ENCODE data around the gene APOD.

The APOD gene

GRCh38 chr3:195551381-195551978 lies 32.3 kb downstream of the APOD start:
- DNase-seq = no peak

- no peak for DNase-seq
Measured at GRCh38 chr3:195550723-195551122, 33.0 kb downstream of the APOD start.

DNA sequence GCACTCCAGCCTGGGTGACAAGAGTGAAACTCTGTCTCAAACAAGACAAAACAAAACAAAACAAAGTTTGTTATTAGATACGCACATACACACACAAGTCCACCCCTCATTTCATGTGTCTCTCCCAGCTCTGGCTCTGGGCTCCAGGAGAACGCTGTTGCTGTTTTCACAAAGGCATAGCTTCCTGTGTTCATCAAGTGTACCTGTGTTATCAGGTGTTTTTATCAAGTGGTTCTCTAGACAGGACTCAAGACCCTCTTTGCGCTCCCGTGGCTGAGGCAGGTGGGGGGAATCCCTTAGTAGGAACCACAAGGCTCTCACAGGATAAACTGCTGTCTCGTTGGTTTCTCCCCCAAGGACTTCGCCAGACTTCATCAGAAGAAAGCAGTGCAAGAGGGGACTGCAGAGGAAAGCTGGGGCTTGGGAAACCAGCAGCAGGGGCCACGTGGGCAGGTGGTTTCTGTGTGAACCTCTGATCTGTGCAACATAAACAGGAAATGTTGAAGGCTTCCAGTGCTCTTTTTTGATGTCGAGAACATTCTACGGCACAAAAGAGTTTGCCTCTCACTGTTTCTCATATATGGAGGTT lies 33.7 kb downstream of the APOD start:
- DNase-seq = no peak

- DNase-seq = no peak
Measured at GRCh38 chr3:195548987-195549386, 34.8 kb downstream of the APOD start.

- DNase-seq = no peak
Measured at GRCh38 chr3:195548501-195548900, 35.2 kb downstream of the APOD start.

DNA sequence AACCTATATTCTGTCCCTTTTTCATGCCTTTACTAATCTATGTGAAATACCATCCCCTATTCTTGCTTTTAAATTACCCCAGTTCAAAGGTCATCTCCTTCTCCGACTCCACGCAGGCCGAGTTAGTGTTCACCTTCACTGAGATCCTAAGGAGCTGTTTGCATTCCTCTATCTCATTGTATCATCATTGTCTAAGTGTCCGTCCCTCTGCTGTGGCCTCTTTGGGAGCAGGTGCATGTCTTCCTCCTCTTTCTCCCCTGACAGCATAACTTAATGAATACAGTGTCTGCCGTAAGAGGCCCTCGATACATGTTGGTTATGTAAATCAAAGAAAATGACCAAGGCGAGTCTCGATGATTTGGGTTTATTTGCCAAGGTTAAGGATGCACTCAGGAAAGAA lies 35.7 kb downstream of the APOD start:
- no peak for DNase-seq

DNA sequence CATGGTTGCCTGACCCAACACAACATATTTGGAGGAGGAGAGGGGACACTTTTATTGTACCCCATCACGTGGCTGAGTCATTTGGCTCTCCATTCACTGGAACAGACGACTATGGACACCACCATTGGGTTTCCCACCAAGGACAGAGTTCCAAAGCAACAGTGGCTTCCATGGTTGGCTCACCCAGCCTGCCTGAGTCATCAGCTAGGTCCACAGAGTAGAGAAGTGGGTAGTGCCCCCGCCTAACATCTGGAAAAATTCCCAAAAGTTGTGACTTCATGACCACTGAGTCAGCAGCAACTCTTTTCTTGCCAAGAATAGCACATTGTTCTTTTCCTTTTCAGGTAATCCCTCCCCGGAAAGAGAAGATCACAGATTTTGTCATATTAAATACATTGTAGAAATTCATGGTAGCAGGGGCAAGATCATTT lies 37.6 kb downstream of the APOD start:
- no peak for DNase-seq

DNA sequence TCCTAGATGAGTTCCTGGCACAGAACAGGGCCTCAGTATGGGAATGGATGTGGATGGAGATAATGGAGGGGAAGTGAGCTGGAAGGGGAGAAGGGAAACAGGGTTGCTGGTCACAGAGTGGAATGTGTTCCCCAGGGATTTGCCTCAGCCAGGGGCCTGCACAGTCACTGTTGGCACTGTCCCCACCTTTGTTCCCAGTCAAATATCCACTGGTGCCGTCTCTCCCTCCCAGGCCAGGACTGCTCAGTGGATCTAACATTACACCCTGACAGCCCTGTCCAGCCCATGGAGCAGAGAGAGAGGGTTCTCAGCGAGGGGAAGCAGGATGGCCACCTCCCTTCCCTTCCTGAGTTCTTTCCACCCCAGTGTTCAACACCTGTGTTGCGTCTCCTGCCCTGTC lies 39.1 kb downstream of the APOD start:
- no peak for DNase-seq

GRCh38 chr3:195544230-195544536 lies 39.6 kb downstream of the APOD start:
- no peak for DNase-seq

DNA sequence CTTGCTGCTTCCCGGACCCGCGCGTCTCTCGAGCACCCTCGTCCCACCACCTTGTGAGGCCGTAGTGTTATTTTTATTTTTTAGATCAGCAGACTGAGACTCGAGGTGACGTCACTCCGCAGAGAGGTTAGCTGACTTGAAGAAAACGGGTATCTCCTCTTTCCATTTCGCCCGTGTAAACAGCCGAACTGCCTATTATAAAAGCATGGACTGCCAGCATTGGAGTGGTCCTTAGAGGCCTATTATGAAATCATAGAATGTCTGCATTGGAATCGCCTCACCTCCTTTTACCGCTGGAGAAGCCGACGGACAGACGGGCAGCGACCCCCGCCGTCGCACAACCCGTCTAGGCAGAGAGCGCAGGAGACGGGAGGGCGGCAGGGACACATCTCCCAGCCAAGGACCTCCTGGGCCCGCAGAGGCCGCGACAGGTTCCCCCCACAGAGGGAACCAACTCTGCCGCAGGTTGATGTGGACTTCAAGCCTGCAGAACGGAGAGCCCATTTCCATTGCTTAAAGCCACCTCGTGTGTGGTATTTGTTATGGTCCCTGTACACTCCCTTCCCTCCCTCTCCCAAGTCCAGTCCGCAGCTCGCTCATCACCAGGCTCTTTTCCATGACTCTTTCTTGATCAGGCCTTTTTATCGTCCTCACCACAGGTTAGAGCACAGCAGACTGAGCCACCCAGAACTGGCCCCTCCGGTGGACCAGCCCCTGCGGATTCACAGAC lies 40.1 kb downstream of the APOD start:
- no peak for DNase-seq

GRCh38 chr3:195542698-195543499 lies 40.8 kb downstream of the APOD start, which contains the start of gene PPP1R2:
Gene PPP1R2, minus strand, starts transcription at chr3:195543325. Its CDS starts 300 bp downstream, at chr3:195543025.
- DNase-seq = peak; percentile 87

GRCh38 chr3:195542316-195542697 lies 41.4 kb downstream of the APOD start:
- DNase-seq = no peak

- DNase-seq = no peak
Measured at GRCh38 chr3:195540511-195540910, 43.2 kb downstream of the APOD start.

GRCh38 chr3:195540027-195540426 lies 43.7 kb downstream of the APOD start:
- DNase-seq = no peak

- DNase-seq = no peak
Measured at GRCh38 chr3:195539479-195539878, 44.3 kb downstream of the APOD start.

GRCh38 chr3:195537995-195538394 lies 45.7 kb downstream of the APOD start:
- no peak for DNase-seq

GRCh38 chr3:195535293-195535692 lies 48.4 kb downstream of the APOD start:
- DNase-seq = no peak

DNA sequence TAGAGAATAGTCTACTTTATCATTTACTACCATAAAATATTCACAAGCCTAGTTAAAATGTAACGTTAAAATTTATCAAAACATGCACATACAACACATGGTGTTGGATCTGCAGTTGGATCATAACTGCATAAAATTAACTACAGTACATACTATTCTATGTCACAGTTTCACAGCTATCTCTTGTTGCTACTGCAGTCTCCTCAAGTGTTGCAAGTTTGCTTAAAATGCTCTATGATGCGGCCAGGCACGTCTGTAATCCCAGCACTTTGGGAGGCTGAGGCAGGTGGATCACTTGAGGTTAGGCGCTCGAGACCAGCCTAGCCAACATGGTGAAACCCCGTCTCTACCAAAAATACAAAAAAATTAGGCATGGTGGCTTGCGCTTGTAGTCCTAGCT lies 50.9 kb downstream of the APOD start:
- DNase-seq = no peak

GRCh38 chr3:195532345-195532744 lies 51.4 kb downstream of the APOD start:
- DNase-seq = no peak

DNA sequence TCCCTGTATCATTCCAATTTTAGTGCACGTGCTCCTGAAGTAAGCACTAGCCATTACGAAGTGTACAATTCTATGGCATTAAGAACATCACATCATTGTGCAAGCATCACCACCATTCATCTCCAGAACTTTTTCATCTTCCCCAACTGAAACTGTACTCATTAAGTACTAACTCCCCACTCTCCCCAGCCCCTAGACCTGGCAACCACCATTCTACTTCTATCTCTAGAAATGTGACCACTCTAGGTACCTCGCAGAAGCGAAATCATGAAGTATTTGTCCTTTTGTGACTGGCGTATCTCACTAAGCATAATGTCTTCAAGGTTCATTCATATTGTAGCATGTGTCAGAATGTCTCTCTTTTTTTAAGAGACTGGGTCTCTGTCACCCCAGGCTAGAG lies 52.1 kb downstream of the APOD start:
- DNase-seq = no peak

- DNase-seq = no peak
Measured at GRCh38 chr3:195526492-195526891, 57.2 kb downstream of the APOD start.

DNA sequence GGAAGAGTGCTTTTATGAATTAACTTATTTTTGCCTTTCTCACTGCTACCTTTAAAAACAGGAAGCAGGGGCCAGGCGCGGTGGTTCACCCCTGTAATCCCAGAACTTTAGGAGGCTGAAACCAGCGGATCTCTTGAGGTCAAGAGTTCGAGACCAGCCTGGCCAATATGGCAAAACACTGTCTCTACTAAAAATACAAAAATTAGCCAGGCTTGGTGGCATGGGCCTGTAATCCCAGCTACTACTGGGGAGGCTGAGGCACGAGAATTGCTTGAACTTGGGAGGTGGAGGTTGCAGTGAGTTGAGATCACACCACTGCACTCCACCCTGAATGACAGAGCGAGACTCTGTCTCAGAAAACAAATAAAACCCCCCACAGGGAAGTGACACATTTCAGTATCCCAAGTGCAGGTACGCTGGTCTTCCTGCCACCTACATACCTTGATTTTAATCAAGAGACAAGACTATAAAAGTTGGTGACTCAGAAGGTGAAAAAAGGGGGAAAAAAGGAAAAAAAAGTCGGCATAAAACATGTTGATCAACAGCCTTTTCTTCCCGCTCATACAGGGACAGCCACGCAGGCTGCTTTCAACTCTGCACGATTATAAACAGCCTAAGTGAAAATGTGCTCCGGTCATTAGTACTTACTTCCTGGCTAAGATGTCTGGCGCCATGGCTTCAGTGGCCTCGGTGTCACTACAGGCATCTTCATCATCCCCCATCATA lies 59.4 kb downstream of the APOD start:
- DNase-seq = no peak

Measured in GDM1 (cell line).